ENCODE measurements around the gene RPL32.
A peak's percentile ranks its signal among the peaks of the same experiment; 100 is the strongest.
"Not testable (repeated sequence)": the region's sequence is repeated elsewhere in the genome, so short reads cannot be mapped to it uniquely, and the experiment has no call there.

The RPL32 gene

GRCh38 chr3:12791430-12791829 lies 49.9 kb downstream of the RPL32 start:
- H4K8ac ChIP-seq (ENCODE audit: low read length) = no peak overlapping the region
- no peak overlapping the region for H3K9ac ChIP-seq (ENCODE audit: low read length)
- H3K4ac ChIP-seq (ENCODE audit: low read depth in 1 of 2, low read length in 2 of 2) = no peak overlapping the region
- no peaks in the 10 kb centered on the region for H3K36me3 ChIP-seq (ENCODE audit: control insufficient read depth in 1 of 2, insufficient read depth in 2 of 2, low read depth in 1 of 2, low read length in 2 of 2)
- WGBS = 71% methylated on average over 1 of the region's 1 CpG
- no peak overlapping the region for H3K18ac ChIP-seq (ENCODE audit: low read depth in 1 of 2, low read length in 2 of 2)
- no peak overlapping the region for H3K4me3 ChIP-seq (ENCODE audit: insufficient read depth in 1 of 2, low read depth in 1 of 2, low read length in 2 of 2)
- H3K4me2 ChIP-seq (ENCODE audit: low read length, poor library complexity, severe bottlenecking) = no peak overlapping the region
- no peak overlapping the region for H2BK15ac ChIP-seq (ENCODE audit: low read depth, poor library complexity, severe bottlenecking)
- no peak for DNase-seq
- no peaks in the 10 kb centered on the region for H3K9me3 ChIP-seq (ENCODE audit: control insufficient read depth, low read length)
- no peak overlapping the region for H2AFZ ChIP-seq (ENCODE audit: low read depth, low read length)
- H3K79me1 ChIP-seq (replicated peaks; ENCODE audit: low read length, poor library complexity, severe bottlenecking) = peaks cover 3% of the 10 kb centered on the region
- no peak overlapping the region for H2BK120ac ChIP-seq (ENCODE audit: low read depth, low read length)
- peaks cover 0 to 20% of the 10 kb centered on the region in 2 experiments for H3K27me3 ChIP-seq (ENCODE audit: control insufficient read depth in 1 of 2, insufficient read depth in 1 of 2, low read length in 2 of 2)
- H2BK5ac ChIP-seq (ENCODE audit: low read depth, low read length, poor library complexity, severe bottlenecking) = no peak overlapping the region
- H3K23ac ChIP-seq (ENCODE audit: low read length in 2 of 2) = no peak overlapping the region
- peaks cover 8% of the 10 kb centered on the region for H3K4me1 ChIP-seq (ENCODE audit: control insufficient read depth, insufficient read depth, low read depth, low read length)
- H2AK5ac ChIP-seq (ENCODE audit: low read length, severe bottlenecking) = no peak overlapping the region
- H3K14ac ChIP-seq (ENCODE audit: low read length in 2 of 2) = no peak overlapping the region
- no peak overlapping the region for H2BK12ac ChIP-seq (ENCODE audit: low read length in 2 of 2)
- H4K91ac ChIP-seq (ENCODE audit: low read length) = no peak overlapping the region
- H3K27ac ChIP-seq (ENCODE audit: low read length, poor library complexity, severe bottlenecking) = no peak overlapping the region

GRCh38 chr3:12787967-12788690 lies 53.2 kb downstream of the RPL32 start:
- H3K9ac ChIP-seq (ENCODE audit: low read length); H3K4me1 ChIP-seq (ENCODE audit: control insufficient read depth, insufficient read depth, low read depth, low read length); H2BK15ac ChIP-seq (ENCODE audit: low read depth, poor library complexity, severe bottlenecking); H3K9me3 ChIP-seq (ENCODE audit: control insufficient read depth, low read length); H3K4me2 ChIP-seq (ENCODE audit: low read length, poor library complexity, severe bottlenecking); H3K14ac ChIP-seq (ENCODE audit: low read length in 2 of 2); H4K8ac ChIP-seq (ENCODE audit: low read length); H2AK5ac ChIP-seq (ENCODE audit: low read length, severe bottlenecking); H3K18ac ChIP-seq (ENCODE audit: low read depth in 1 of 2, low read length in 2 of 2); H3K79me1 ChIP-seq (replicated peaks; ENCODE audit: low read length, poor library complexity, severe bottlenecking); H2BK120ac ChIP-seq (ENCODE audit: low read depth, low read length); H3K4me3 ChIP-seq (ENCODE audit: insufficient read depth in 1 of 2, low read depth in 1 of 2, low read length in 2 of 2); H3K23ac ChIP-seq (ENCODE audit: low read length in 2 of 2); H2AFZ ChIP-seq (ENCODE audit: low read depth, low read length); DNase-seq; H3K27ac ChIP-seq (ENCODE audit: low read length, poor library complexity, severe bottlenecking); H4K91ac ChIP-seq (ENCODE audit: low read length); H2BK5ac ChIP-seq (ENCODE audit: low read depth, low read length, poor library complexity, severe bottlenecking); H2BK12ac ChIP-seq (ENCODE audit: low read length in 2 of 2); H3K4ac ChIP-seq (ENCODE audit: low read depth in 1 of 2, low read length in 2 of 2); H3K36me3 ChIP-seq (ENCODE audit: control insufficient read depth in 1 of 2, insufficient read depth in 2 of 2, low read depth in 1 of 2, low read length in 2 of 2): not testable (repeated sequence)
- WGBS = 87% methylated on average over 23 of the region's 23 CpGs
- peaks cover 4 to 29% of the 10 kb centered on the region in 2 experiments for H3K27me3 ChIP-seq (ENCODE audit: control insufficient read depth in 1 of 2, insufficient read depth in 1 of 2, low read length in 2 of 2)

GRCh38 chr3:12787346-12787745 lies 54.0 kb downstream of the RPL32 start:
- H3K79me1 ChIP-seq (replicated peaks; ENCODE audit: low read length, poor library complexity, severe bottlenecking); H4K8ac ChIP-seq (ENCODE audit: low read length); H3K9me3 ChIP-seq (ENCODE audit: control insufficient read depth, low read length); H3K4ac ChIP-seq (ENCODE audit: low read depth in 1 of 2, low read length in 2 of 2); H2BK120ac ChIP-seq (ENCODE audit: low read depth, low read length); H3K4me2 ChIP-seq (ENCODE audit: low read length, poor library complexity, severe bottlenecking); H3K23ac ChIP-seq (ENCODE audit: low read length in 2 of 2); H2BK5ac ChIP-seq (ENCODE audit: low read depth, low read length, poor library complexity, severe bottlenecking); H3K14ac ChIP-seq (ENCODE audit: low read length in 2 of 2); H2AK5ac ChIP-seq (ENCODE audit: low read length, severe bottlenecking); H3K18ac ChIP-seq (ENCODE audit: low read depth in 1 of 2, low read length in 2 of 2); H3K36me3 ChIP-seq (ENCODE audit: control insufficient read depth in 1 of 2, insufficient read depth in 2 of 2, low read depth in 1 of 2, low read length in 2 of 2); H3K4me3 ChIP-seq (ENCODE audit: insufficient read depth in 1 of 2, low read depth in 1 of 2, low read length in 2 of 2); H3K27ac ChIP-seq (ENCODE audit: low read length, poor library complexity, severe bottlenecking); H2BK12ac ChIP-seq (ENCODE audit: low read length in 2 of 2); H2AFZ ChIP-seq (ENCODE audit: low read depth, low read length); H3K4me1 ChIP-seq (ENCODE audit: control insufficient read depth, insufficient read depth, low read depth, low read length); H3K9ac ChIP-seq (ENCODE audit: low read length); H4K91ac ChIP-seq (ENCODE audit: low read length); H2BK15ac ChIP-seq (ENCODE audit: low read depth, poor library complexity, severe bottlenecking): not testable (repeated sequence)
- peak; percentile 61 for DNase-seq
- peaks cover 4 to 37% of the 10 kb centered on the region in 2 experiments for H3K27me3 ChIP-seq (ENCODE audit: control insufficient read depth in 1 of 2, insufficient read depth in 1 of 2, low read length in 2 of 2)
- 21% methylated on average over 9 of the region's 9 CpGs for WGBS

GRCh38 chr3:12785096-12785495 lies 56.3 kb downstream of the RPL32 start:
- DNase-seq = no peak
- H3K27ac ChIP-seq (ENCODE audit: low read length, poor library complexity, severe bottlenecking) = no peak overlapping the region
- H3K9ac ChIP-seq (ENCODE audit: low read length) = no peak overlapping the region

More at GRCh38 chr3:12785096-12785495, 56.3 kb downstream of the RPL32 start:
- Histone ChIP-seq H2AK5ac (ENCODE audit: low read length, severe bottlenecking) (no peak overlapping the region), H3K14ac (ENCODE audit: low read length in 2 of 2) (no peak overlapping the region), H3K9me3 (ENCODE audit: control insufficient read depth, low read length) (no peaks in the 10 kb centered on the region), H3K79me1 (replicated peaks; ENCODE audit: low read length, poor library complexity, severe bottlenecking) (no peaks in the 10 kb centered on the region), H3K18ac (ENCODE audit: low read depth in 1 of 2, low read length in 2 of 2) (no peak overlapping the region), H3K36me3 (ENCODE audit: control insufficient read depth in 1 of 2, insufficient read depth in 2 of 2, low read depth in 1 of 2, low read length in 2 of 2) (no peaks in the 10 kb centered on the region), H2BK12ac (ENCODE audit: low read length in 2 of 2) (no peak overlapping the region), H2BK5ac (ENCODE audit: low read depth, low read length, poor library complexity, severe bottlenecking) (no peak overlapping the region), H3K4me2 (ENCODE audit: low read length, poor library complexity, severe bottlenecking) (no peak overlapping the region), H3K4me1 (ENCODE audit: control insufficient read depth, insufficient read depth, low read depth, low read length) (peaks cover 2% of the 10 kb centered on the region), H3K23ac (ENCODE audit: low read length in 2 of 2) (no peak overlapping the region), H2BK120ac (ENCODE audit: low read depth, low read length) (no peak overlapping the region), H2BK15ac (ENCODE audit: low read depth, poor library complexity, severe bottlenecking) (no peak overlapping the region), H3K4ac (ENCODE audit: low read depth in 1 of 2, low read length in 2 of 2) (no peak overlapping the region), H2AFZ (ENCODE audit: low read depth, low read length) (no peak overlapping the region), H4K91ac (ENCODE audit: low read length) (no peak overlapping the region), H3K27me3 (ENCODE audit: control insufficient read depth in 1 of 2, insufficient read depth in 1 of 2, low read length in 2 of 2) (peaks cover 4 to 43% of the 10 kb centered on the region in 2 experiments), H4K8ac (ENCODE audit: low read length) (no peak overlapping the region), H3K4me3 (ENCODE audit: insufficient read depth in 1 of 2, low read depth in 1 of 2, low read length in 2 of 2) (no peak overlapping the region)
- WGBS = 51% methylated on average over 4 of the region's 4 CpGs
